NAMALWA (cell line): ENCODE results near the gene VASN.
"Not testable (repeated sequence)": the region's sequence is repeated elsewhere in the genome, so short reads cannot be mapped to it uniquely, and the experiment has no call there.

Source experiments
- DNase-seq: peaks from one replicate; pipeline ENCODE4 v3.0.0-alpha.2; 2015; ENCODE audit warnings: low spot score

Gene VASN

DNA sequence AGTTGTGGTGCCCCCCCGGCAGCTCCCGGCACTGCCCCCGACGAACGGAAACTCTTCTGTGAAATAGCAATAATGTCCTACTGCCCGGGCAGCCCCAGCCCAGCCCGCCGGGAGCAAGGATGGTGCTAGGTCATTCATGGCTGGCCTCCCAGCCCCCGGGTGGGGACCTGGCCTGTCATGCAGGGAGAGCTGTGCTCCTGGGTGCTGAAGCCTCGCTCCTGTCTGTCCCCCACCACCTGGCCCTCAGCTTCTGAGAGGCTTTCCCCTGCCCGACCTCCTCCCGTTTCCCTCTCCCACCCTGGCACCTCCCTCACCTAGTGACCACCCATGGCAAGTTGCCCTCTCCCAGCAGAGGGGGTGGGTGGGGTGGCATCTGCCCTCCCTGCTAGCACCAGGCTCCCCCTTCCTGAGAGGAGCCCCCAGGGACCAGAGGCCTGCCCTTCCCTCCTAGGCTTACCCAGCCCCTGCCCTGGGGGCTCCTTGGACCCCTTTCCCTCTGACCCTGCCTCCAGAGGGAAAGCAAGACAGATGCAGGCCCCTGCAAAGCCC is 34.0 kb upstream of the VASN start:
- DNase-seq = no peak

DNA sequence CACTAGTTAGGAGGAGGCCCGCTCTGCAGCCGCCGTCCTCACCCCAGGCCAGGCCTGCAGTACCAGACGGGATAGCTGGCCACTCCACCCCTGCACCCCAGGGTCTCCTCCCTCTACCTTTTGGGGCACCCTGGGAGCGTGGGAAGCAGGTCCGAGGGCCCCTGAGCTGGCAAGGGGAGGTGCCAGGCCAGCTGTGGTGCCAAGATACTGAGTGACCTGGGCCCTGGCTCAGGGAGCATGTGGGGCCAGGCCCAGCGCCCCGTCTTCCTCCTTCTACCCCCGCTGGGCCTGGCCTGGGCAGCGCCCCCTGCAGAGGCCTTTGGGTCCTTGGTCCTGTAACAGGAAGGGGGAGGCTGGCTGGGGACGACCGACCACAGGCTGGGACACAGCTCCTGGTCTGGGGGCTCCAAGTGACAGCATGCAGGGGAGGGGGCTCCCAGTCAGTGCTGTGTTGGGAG is 33.5 kb upstream of the VASN start:
- no peak for DNase-seq

DNA sequence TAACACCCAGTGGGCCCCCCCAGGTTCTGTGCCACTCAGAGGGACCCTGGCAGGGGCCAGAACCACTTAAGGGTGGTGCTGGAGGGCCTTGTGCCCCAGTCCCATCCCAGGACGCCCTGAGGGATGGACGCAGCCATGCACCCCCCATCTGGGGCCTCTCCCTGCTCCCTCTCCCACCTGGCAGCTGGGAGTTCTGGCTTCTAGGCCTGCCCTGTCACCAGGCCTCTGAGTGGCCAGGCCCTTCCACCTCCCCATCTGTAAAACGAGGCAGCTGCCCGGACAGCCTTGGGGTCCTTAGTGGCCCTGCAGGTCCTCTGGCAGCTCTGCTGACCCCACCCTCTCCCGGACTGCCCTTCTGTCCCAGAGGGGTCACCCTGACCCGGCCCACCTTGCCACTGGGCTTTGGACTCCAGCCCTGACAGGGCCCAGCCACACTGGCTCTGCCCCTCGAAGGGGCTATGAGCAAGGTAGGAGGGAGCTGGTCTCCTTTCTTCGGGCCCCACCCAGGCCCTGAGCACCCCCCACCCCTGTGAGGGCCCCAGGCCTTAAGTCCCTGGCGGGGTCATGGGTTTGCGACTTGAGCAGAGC is 32.8 kb upstream of the VASN start:
- DNase-seq = no peak

DNA sequence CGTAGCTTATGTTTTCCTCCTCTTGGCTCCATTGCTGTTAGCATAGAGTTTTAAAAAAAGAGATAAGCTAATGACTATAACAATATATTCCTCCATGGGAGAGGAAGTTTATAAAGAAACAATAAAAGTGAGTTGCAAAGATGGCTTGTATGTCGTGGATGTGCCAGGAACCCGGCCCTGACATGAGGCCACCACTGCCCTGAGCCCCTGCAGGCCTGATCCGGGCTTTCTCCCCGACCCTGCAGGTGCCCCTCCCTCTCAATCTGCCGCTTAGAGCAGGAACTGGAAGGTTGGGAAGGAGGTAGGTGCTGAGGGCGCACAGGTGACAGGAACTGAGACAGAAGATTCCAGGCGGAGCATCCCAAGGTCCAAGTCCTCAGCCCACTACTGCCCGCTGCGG is 32.2 kb upstream of the VASN start:
- no peak for DNase-seq

DNA sequence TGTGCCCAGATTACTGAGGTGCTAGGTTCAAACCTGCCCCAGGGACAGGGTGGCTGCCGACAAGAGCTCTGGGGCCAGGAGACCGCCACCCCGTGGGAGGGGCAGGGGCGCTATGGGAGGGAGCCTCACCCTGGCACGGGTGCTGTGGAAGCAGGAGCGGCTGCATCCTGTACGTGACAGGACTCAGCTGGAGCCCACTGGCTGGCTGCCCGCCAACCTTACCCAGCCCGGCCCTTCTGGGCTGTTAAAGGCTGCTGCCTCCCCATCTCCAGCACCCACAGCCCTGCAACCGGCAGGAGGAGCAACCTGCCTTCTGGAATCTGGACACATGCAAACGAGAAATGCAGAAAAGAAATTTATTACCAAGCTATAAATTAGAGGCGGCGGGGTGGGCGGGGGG is 31.7 kb upstream of the VASN start:
- DNase-seq = no peak

DNA sequence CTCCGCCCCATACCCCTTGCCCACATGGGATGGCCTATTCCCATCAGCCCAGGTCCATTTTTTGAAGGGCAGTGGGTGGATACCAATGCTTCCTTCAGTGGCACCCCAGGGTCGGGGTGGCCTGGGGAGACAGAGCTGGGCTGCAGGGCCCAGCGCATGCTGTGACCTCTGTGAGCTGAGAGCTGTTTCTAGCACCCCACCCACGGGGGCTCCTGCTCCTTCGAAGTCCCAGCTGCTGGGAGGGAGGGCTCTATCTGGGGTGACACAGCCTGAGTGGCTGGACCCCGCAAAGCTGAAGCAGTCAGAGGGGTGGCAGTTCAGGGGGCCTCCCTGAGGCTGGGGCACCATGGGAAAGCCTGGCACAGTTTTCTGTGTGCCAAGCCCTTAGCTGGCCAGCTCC is 31.2 kb upstream of the VASN start:
- no peak for DNase-seq

DNA sequence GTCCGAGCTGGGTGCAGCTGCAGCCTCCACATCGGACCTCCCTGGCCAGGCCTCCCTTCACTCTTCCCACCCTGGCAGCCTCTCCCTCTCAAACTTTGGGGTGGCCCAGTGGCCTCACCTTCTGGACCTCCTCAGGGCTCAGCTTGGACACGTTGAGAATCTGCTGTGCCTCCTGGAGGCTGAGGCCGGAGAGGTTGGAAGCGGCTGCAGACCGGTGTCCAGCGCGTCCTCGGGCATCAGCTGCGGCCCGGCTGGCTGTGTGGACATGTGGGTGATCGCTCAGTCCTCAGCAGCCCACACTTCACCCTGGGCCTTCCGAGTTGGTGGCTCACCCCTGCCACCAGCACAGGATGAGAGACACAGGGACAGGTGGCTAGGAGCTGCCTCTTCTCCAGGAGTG is 30.4 kb upstream of the VASN start:
- DNase-seq = no peak

DNA sequence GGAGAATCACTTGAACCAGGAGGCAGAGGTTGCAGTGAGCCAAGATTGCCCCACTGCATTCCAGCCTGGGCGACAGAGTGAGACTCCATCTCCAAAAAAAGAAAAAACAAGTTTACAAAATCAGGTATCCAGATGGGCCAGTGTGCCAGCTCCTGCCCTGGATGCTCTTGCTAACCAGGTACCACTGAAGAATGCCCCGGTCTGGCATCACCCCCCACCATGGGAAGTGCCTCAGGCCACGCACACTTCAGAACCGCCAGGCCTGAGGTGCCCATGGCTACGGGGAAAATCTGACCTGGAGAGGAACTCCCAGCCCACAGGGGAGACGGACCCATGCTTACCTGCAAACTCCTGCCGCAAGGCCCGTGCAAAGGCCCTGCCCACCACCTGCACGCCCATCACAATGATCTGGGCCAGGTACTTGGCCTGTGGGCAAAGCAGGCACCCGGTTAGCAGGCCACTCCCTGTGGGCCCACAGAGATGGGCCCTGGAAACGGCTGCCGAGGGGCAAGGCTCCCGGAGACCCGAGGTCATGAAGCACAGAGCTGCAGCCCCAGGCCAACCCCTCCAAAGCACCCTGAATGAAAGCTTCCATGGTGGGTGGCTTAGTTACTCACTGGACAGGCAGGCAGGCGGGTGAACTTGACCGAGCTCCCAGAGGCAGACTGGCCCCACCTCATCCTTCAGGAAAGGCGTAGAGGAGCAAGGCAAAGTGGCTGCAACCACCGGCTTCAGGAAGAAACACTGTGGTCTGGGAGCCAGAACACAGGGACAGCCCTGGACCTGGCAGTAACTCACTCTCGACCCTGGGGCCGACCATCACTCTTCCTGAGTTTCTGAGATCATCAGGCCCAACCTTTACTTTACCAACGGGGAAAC is 28.5 kb upstream of the VASN start:
- no peak for DNase-seq

DNA sequence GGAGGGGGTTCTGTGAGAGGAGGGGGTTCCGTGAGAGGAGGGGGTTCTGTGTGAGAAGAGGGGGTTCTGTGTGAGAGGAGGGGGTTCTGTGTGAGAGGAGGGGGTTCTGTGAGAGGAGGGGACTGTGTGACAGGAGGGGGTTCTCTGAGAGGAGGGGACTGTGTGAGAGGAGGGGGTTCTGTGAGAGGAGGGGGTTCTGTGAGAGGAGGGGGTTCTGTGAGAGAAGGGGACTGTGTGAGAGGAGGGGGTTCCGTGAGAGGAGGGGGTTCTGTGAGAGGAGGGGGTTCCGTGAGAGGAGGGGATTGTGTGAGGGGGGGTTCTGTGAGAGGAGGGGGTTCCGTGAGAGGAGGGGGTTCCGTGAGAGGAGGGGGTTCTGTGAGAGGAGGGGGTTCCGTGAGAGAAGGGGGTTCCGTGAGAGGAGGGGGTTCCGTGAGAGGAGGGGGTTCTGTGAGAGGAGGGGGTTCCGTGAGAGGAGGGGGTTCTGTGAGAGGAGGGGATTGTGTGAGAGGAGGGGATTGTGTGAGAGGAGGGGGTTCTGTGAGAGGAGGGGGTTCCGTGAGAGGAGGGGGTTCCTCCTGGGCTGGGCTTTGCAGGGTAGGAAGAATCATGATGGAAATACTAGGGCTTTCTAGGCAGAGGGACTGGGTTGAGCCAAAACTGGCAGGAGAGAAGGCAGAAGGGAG is 27.2 kb upstream of the VASN start:
- DNase-seq = not testable (repeated sequence)

DNA sequence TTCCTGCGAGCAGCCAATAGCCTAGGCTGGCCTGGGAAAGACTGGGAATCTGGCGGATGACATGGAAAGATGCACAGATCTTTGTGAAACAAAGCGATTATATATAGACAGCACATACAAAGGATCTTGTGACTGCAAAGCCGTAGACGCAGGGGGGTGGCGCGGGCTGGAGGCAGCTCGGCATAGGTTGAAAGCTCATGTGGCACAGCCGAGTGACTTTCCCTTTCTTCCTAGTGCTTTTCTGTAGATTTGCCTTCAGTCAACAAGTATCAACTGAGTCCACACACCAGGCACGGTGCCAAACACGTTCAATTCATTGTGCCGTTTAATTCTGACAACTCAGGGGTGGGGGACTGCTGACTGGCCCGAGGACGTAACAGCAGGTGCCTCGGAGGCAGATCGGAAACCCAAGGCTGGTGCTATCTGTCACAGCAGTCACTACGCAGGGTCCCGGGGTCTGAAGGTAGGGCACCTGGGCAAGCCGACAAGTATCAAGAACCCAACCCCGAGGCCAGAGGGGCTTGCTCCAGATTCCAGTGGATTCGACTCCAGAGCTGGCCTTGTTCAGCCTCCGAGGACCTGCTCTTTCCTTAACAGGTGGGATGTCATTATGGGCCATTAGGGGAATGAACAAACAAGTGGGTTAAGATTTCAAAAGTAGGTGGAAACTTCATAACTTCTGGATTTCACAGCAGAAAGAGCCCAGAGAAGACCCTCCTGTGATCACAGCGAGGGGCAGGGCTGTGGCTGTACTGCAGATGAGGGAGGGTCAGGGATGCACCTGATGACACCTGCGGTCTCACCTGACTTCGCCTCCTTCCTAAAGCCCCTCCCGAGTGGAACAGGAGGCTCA is 26.4 kb upstream of the VASN start:
- no peak for DNase-seq

DNA sequence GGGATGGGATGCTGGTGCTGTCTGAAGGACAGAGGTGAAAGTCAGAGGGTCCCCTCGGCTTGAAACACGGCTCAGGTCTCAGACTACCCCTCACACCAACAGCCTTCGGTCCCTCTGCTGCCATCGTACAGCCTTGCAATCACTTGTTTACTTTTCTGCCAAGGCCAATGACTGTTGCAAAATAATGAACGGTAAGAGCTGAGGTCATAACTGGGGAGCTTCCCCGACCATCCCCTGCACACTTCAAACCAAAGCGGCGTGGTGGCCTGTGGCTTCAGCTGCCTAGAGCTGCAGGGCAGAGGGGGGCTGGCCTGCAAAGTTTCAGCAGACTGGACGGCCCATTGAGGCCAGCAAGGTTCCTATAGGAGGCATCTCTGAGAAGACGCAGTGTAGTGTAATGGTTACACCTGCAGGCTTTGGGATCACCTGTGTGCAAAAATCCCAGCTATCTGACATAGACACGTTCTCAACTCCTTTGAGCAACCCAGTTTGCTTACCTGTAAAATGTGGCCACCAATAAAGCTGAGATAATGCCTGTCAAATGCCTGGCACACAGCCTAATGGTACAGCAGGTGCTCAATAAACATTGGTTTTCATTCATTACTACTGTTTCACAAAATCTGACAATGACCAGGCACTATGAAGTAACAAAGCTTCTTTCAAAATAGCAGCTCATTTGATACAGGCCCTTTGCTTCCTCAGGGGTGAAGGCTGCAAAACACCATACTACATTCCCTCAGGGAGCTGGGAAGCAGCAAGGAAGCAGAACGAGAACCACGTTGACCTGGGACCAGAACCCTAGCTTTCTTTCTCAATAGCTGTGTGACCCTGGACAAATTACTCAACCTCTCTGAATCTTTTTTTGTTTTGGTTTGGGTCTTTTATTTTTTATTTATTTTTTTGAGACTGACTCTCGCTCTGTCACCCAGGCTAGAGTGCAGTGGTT is 25.5 kb upstream of the VASN start:
- DNase-seq = no peak

DNA sequence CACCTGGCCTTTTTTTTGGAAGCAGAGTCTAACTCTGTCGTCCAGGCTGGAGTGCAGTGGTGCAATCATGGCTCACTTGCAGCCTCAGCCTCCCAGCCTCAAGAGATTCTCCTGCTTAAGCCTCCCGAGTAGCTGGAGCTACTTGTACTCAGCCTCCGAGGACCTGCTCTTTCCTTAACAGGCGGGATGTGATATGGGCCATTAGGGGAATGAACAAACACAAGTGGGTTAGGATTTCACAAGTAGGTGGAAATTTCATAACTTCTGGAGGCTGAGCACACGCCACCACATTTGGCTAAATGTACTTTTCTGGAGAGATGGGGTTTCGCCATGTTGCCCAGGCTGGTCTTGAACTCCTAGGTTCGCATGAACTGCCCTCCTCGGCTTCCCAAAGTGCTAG is 24.6 kb upstream of the VASN start:
- no peak for DNase-seq

DNA sequence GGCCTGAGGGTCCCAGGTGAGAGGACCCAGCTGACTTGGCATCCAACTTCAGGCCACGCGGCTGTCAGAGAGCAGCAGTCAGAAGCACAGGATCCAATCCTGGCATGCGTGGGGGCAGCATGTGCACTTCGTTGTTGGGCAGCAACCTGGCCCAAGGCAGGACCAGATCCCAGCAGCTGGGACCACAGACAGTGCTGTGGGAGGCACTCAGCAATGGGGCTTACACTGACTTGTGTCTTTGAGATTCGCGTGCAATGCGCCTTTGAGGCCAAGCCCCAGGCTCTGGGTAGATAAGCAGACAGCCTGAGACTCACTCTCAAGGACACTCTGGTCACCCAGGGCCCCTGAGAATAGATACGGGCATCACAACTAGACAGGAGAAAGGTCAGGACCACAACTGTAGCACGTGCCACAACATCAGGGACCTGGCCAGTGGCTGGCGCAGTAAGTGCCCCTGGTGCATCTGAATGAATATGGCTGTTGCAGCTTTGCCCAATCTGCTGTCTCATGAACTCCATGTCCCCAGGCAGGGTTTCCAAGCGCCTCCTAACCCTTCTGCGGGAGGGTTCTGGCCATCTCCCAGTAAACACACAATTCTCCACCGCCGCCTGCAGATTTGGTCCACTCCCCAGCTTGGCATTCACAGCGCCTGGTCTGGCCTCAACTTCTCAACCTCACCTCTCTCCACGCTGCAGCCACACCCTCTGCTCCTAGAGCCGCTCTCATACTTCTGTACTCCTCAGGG is 23.7 kb upstream of the VASN start:
- no peak for DNase-seq

DNA sequence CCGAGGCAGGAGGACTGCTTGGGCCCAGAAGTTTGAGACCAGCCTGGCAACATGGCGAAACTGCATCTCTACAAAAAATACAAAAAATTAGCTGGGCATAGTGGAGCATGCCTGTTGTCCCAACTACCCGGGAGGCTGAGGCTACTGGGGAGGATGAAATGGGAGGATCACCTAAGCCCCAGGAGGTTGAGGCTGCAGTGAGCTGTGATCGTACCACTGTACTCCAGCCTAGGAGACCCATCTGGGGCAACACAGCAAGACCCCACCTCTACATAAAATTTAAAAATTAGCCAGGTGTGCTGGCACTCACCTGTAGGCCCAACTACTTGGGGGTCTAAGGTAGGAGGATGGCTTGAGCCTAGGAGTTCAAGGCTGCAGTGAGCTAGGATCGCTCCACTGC is 22.3 kb upstream of the VASN start:
- no peak for DNase-seq

DNA sequence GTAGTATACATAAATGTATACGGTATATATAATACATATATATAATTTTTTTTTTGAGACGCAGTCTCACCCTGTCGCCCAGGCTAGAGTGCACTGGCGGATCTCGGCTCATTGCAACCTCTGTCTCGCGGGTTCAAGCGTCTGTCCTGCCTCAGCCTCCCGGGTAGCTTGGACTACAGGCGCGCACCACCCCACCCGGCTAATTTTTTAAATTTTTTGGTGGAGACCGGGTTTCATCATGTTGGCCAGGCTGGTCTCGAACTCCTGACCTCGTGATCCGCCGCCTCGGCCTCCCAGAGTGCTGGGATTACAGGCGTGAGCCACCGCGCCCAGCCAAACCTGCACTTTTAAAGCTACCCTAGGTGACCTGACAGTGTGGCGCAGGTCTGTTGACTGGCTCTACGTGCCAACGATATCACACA is 21.3 kb upstream of the VASN start:
- no peak for DNase-seq

DNA sequence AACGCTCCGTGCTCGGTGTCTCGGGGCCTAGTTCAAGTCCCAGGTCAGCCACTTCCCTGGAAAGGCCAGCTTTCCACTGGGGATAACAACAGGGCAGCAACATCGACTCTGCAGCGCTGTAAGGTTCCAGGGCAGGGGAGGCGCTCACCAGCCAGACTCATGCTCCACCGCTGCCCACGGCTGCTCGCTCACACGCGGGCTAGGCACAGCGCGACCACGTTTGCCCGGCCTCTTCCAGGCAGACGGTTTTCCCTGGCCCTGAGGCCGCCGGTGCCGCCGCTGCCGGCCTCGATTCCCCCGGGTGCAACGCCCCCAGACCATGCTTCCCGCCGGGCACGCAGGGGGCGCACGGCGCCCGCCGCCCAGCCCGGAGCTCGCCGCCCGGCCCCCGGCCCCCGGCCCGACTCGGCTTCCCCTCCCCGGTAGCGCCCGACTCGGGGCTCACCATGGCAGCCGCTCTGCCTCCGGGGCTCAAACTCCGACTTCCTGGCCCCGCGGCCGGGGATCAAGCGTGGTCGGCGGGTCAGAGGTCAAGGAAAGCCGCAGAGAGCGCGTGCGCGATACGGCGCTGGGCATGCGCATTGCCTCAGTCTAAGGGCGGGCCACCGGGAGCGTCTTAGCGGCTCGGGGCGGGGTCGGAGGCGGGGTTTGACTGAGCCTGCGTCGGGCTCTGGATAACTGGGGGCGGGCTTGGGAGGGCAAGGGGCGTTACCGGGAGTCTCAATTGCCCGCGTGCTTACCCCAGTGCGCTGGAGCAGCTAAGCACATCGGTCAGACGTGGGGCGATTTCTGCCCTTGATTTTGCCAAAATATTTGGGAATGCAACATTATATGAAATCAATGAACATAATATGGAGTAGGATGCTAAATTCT is 20.6 kb upstream of the VASN start, which contains the start of gene PAM16:
PAM16 (minus strand) TSS at position 535 of the 873 bp plus-strand sequence; CDS start at position 448, 87 bp downstream.
- DNase-seq = peak; percentile 96

DNA sequence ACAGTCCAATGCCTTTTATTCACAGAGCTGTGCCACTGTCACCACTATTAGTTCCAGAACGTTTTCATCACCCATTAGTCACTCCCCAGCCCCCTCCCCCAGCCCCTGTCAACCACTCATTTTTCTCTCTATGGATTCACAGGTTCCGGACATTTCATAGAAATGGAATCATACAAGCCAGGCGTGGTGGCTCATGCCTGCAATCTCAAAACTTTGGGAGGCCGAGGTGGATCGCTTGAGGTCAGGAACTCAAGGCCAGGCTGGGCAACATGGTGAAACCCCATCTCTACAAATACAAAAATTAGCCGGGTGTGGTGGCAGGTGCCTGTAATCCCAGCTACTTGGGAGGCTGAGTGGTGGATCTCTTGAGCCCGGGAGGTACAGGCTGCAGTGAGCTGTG is 19.8 kb upstream of the VASN start:
- DNase-seq = no peak

DNA sequence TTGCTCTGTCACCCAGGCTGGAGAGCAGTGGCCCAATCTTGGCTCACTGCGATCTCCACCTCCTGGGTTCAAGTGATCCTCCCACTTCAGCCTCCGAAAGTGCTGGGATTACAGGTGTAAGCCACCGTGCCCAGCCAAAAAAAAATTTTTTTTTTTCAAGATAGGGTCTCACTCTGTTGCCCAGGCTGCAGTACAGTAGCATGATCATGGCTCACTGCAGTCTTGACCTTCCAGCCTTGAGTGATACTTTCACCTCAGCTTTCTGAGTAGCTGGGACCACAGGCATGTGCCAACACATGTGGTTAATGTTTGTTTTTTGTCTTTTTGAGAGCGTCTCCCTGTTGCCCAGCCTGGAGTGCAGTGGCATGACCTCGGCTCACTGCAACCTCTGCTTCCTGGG is 18.8 kb upstream of the VASN start:
- no peak for DNase-seq

DNA sequence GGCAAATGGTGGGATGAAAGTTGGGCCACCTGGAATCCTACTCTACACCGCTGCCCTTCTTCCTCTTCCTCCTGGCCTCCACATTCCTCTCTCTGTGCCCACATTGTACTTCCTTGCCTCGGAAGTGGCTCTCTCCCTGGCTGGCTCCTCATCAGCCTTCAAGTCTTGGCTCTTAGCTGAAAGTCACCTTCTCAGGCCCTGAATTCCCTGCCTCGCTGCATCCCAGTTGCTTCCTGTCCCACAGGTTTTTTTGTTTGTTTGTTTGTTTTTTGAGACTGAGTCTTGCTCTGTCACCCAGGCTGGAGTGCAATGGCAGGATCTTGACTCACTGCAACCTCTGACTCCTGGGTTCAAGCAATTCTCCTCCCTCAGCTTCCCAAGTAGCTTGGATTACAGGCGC is 18.0 kb upstream of the VASN start:
- DNase-seq = no peak
